HFFc6 (cell line): ENCODE measurements around the gene NRL. TPM values are rescaled to one million over a fixed set of nuclear protein-coding genes. Genes with fewer than 3 reads are reported as not detected.

ENCODE experiments used
- DNase-seq: peaks from one replicate; pipeline ENCODE4 v3.0.0-alpha.2; 2018
- H3K27ac Mint-ChIP-seq: 2 replicates; pipeline ENCODE4 v1.8.0; 2020; ENCODE audit warnings: mild to moderate bottlenecking, mixed read lengths
- H3K27me3 Mint-ChIP-seq: 2 replicates; pipeline ENCODE4 v1.8.0; 2021; ENCODE audit warnings: mild to moderate bottlenecking, moderate library complexity, mixed read lengths; ENCODE audit not compliant: insufficient read depth
- H3K36me3 Mint-ChIP-seq: 2 replicates; pipeline ENCODE4 v1.8.0; 2021; ENCODE audit warnings: low read depth, mixed read lengths
- H3K4me1 Mint-ChIP-seq: 2 replicates; pipeline ENCODE4 v1.8.0; 2020; ENCODE audit warnings: low read depth, mixed read lengths
- H3K4me3 Mint-ChIP-seq: 2 replicates; pipeline ENCODE4 v1.8.0; 2020; ENCODE audit warnings: mild to moderate bottlenecking, moderate library complexity, mixed read lengths
- H3K9me3 Mint-ChIP-seq: 2 replicates; pipeline ENCODE4 v1.8.0; 2020; ENCODE audit warnings: mild to moderate bottlenecking, mixed read lengths
- CTCF ChIP-seq: fragments of 200-600 bp; sonication (generic); IDR thresholded peaks from 2 replicates; pipeline ENCODE4 v1.5.0; 2021; ENCODE audit warnings: antibody characterized with exemption, mild to moderate bottlenecking
- total RNA-seq, 6 experiments: library from RNA; stranded (reverse); fragmentation: NEBNext Ultra II Directional; extraction: Animal tissue kit (Norgen Biotek cat#: 25700); gene quantifications; 2 replicates in 1 of 6; 3 replicates in 5 of 6; pipeline ENCODE4 v1.2.3, GENCODE V29; 2021

Gene NRL
- total RNA-seq, 6 experiments from 2014 or later, result 0.26 to 0.85 (median 0.49) TPM

GRCh38 chr14:24072881-24073877, 41.6 kb downstream of the NRL start:
- Mint-ChIP-seq H3K9me3 (no peaks in the 10 kb centered on the region), H3K36me3 (no peaks in the 10 kb centered on the region), H3K27me3 (peaks cover 37% of the 10 kb centered on the region), H3K4me1 (no peaks in the 10 kb centered on the region), H3K4me3 (no peak overlapping the region), H3K27ac (no peak overlapping the region)
- no peak for TF ChIP-seq CTCF
- DNase-seq, result no peak

GRCh38 chr14:24072436-24072835, 42.3 kb downstream of the NRL start:
- no peaks in the 10 kb centered on the region for H3K36me3 Mint-ChIP-seq
- no peak overlapping the region for H3K4me3 Mint-ChIP-seq
- TF ChIP-seq CTCF, result no peak
- H3K9me3 Mint-ChIP-seq, result no peaks in the 10 kb centered on the region
- H3K27ac Mint-ChIP-seq, result no peak overlapping the region
- H3K4me1 Mint-ChIP-seq, result no peaks in the 10 kb centered on the region
- DNase-seq, result no peak
- H3K27me3 Mint-ChIP-seq, result peaks cover 40% of the 10 kb centered on the region

GRCh38 chr14:24071836-24072430, 42.8 kb downstream of the NRL start:
- TF ChIP-seq CTCF, result no peak
- no peak overlapping the region for H3K27ac Mint-ChIP-seq
- H3K9me3 Mint-ChIP-seq, result no peaks in the 10 kb centered on the region
- no peaks in the 10 kb centered on the region for H3K36me3 Mint-ChIP-seq
- peaks cover 45% of the 10 kb centered on the region for H3K27me3 Mint-ChIP-seq
- H3K4me1 Mint-ChIP-seq, result no peaks in the 10 kb centered on the region
- no peak for DNase-seq
- no peak overlapping the region for H3K4me3 Mint-ChIP-seq

- Mint-ChIP-seq H3K27me3 (peaks cover 45% of the 10 kb centered on the region), H3K4me3 (no peak within 1 kb of the TSS), H3K27ac (no peak within 1 kb of the TSS), H3K9me3 (no peaks in the 10 kb centered on the region), H3K4me1 (no peaks in the 10 kb centered on the region), H3K36me3 (no peaks in the 10 kb centered on the region)
- TF ChIP-seq CTCF, result no peak
- DNase-seq, result no peak
Measured at GRCh38 chr14:24071144-24071697, 43.5 kb downstream of the NRL start, which contains the start of gene CPNE6. CPNE6 (plus strand) TSS chr14:24071562; CDS start chr14:24072937, 1,375 bp downstream.

GRCh38 chr14:24070285-24071143, 44.2 kb downstream of the NRL start:
- H3K36me3 Mint-ChIP-seq, result no peaks in the 10 kb centered on the region
- H3K27me3 Mint-ChIP-seq, result peaks cover 40% of the 10 kb centered on the region
- no peak overlapping the region for H3K4me3 Mint-ChIP-seq
- H3K4me1 Mint-ChIP-seq, result no peaks in the 10 kb centered on the region
- DNase-seq, result no peak
- TF ChIP-seq CTCF, result no peak
- no peaks in the 10 kb centered on the region for H3K9me3 Mint-ChIP-seq
- no peak overlapping the region for H3K27ac Mint-ChIP-seq
